ENCODE measurements around the gene HOXA3. TPM values are rescaled to one million over a fixed set of nuclear protein-coding genes. Genes with fewer than 3 reads are reported as not detected.

HOXA3 gene
- total and polyA plus RNA-seq, 2 of the 8 experiments (the other 6 are each of a cell fraction or from before 2014, with no cell fraction given), result not detected

DNA sequence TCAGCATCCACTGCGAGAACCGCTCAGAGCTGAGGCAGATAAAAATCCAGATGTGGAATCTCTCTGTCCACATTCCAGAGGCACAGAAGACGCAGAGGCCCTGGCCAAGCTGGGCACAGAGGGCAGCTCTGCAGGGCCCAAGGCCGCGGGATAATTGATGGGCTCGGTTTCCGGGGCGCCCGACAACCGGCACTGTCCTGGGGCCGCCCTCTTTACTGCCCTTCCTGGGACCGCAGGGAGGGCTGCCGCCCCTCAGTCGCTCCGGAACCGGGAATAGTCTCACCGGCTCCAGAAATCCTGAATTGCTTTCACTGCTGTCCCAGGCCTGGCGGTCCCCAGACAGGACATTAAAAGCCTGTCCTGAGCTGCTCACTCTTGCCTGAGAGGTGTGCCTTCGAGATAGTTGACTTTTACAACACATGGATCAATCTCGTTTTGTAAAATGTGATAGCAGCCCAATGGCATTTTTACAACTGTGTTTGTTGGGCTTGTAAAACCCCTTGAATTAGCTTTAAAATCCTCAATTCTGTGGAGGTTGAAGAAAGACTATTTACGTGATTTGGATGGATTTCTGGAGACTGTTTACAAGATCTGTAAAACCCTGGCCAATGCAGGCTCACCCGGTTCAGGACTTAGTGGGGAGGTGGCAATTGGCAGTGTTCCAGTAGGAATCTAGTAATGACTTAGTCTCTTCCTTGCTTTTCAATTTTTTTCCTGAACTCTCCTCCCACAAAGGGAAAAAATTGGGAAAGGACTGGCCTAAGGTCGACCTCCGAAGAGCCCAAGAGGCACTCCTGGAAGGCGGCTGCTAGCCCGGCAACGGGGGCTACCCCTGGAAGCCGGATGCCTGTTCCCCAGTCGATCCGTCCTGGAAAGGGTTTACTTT, 3.4 kb downstream of the HOXA3 start (continued):
- no peak for TF ChIP-seq SIN3A (conservative IDR thresholded peaks at IDR 0.05 in 1 of 2, IDR thresholded peaks at IDR 0.05 in 1 of 2; ENCODE audit: low read depth in 1 of 2, low read length in 2 of 2)
- TF ChIP-seq EZH2 (IDR thresholded peaks at IDR 0.05; ENCODE audit: low read depth, low read length, severe bottlenecking), result peak; percentile 86
- TF ChIP-seq HDAC6 (IDR thresholded peaks at IDR 0.05; ENCODE audit: low read depth, low read length), result no peak
- no peak for TF ChIP-seq TCF12 (IDR thresholded peaks at IDR 0.05; ENCODE audit: low read depth, low read length)
- no peak for TF ChIP-seq CHD2 (IDR thresholded peaks at IDR 0.05; ENCODE audit: low read length)
